GM21576 (cell line): ENCODE results near the gene UHMK1.
"Not testable (repeated sequence)": the region's sequence is repeated elsewhere in the genome, so short reads cannot be mapped to it uniquely, and the experiment has no call there.

ENCODE experiments used
- ATAC-seq: cut with Tn5 transposase; IDR thresholded peaks from one replicate; pipeline ENCODE4 v1.9.1; 2021; ENCODE audit warnings: mild to moderate bottlenecking, moderate library complexity; ENCODE audit not compliant: unreplicated experiment

UHMK1 gene, protein sequence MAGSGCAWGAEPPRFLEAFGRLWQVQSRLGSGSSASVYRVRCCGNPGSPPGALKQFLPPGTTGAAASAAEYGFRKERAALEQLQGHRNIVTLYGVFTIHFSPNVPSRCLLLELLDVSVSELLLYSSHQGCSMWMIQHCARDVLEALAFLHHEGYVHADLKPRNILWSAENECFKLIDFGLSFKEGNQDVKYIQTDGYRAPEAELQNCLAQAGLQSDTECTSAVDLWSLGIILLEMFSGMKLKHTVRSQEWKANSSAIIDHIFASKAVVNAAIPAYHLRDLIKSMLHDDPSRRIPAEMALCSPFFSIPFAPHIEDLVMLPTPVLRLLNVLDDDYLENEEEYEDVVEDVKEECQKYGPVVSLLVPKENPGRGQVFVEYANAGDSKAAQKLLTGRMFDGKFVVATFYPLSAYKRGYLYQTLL

GRCh38 chr1:162497723-162498495, at the start of gene UHMK1:
TSS of gene UHMK1 (plus strand) at chr1:162497818. CDS start at chr1:162498001, 183 bp downstream.
- peak; percentile 95 for ATAC-seq

- not testable (repeated sequence) for ATAC-seq
Measured at GRCh38 chr1:162454361-162454760, 43.3 kb upstream of the UHMK1 start.

DNA sequence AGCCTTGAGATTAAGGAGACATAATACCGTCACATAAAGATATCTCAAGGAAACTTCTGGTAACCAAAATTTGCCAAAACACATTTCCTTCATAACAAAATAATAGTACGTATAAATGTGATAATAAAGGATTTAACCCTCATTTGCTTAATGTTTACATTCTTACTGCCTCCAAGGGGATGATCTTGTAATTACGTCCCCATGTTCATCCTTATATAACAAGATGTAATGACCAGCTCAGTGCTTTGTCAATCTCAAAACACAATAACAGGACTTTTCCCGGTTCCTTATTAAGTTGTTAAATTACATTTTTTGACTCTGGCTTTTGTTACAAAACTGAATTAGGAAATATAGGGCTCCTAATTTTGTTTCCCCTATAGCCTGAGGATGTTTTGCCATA, 41.3 kb upstream of the UHMK1 start:
- ATAC-seq, result no peak

GRCh38 chr1:162458236-162458635, 39.4 kb upstream of the UHMK1 start:
- no peak for ATAC-seq

DNA sequence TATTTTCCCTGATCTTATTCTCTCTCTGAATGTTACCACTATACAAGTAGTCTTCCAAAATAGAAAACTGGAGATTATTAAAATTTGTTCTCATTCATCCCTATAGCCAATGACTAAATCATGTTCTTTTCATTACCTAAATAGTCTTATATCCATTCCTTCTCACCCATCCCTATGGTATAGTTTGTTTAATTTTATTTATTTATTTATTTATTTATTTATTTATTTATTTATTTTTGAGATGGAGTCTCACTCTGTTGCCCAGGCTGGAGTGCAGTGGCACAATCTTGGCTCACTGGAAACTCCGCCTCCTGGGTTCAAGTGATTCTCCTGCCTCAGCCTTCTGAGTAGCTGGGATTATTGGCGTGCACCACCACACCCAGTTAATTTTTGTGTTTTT, 35.2 kb upstream of the UHMK1 start:
- not testable (repeated sequence) for ATAC-seq

GRCh38 chr1:162463021-162463420, 34.6 kb upstream of the UHMK1 start:
- no peak for ATAC-seq

DNA sequence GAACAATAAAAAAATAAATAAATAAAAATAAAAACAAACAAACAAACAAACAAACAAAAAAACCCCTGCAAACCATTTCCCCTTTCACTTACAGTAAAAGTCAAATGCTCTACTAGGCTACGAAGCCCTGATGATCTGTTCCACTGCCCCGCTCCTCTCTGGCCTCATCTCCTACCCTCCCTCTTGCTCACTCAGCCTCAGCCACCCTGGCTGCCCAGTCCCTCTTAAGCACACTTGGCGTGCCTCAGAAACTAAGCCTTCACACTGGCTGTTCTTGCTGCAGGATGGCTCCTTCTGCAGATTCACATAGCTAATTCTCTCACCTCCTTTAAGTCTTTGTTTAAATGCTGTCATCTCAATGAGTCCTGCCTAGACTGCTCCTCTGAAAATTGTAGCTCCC, 30.8 kb upstream of the UHMK1 start:
- ATAC-seq, result no peak

- no peak for ATAC-seq
Measured at GRCh38 chr1:162470216-162470615, 27.4 kb upstream of the UHMK1 start.

DNA sequence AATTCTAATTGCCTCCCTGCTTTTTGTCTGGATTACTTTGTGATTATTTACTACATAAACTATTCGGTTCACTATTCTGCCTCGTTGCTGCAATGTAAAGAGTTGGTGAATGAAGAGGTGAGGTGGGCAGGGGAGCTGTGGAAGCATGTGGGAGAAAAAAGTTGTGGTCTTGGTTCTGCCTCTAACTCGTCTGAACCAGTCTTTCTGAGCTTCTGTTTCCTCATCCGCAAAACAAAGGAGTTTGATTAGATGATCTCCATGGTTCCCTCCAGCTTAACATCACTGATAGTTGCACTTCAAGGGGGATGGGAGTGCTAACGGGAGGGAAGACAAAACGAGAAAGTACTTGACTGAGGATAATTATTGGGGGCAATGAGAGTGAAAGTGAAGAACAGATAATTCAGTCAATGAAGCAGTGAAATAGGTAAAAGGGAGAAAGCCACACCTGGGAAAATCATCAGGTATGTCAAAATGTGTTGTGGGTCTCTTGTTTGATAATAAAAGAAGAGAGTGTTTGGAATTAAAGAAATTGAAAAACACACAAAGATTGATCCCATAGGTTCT, 26.2 kb upstream of the UHMK1 start:
- ATAC-seq, result no peak

- no peak for ATAC-seq
Measured at GRCh38 chr1:162475089-162475488, 22.5 kb upstream of the UHMK1 start.

GRCh38 chr1:162475539-162476185, 22.0 kb upstream of the UHMK1 start:
- ATAC-seq, result no peak

- no peak for ATAC-seq
Measured at GRCh38 chr1:162476620-162477019, 21.0 kb upstream of the UHMK1 start.

DNA sequence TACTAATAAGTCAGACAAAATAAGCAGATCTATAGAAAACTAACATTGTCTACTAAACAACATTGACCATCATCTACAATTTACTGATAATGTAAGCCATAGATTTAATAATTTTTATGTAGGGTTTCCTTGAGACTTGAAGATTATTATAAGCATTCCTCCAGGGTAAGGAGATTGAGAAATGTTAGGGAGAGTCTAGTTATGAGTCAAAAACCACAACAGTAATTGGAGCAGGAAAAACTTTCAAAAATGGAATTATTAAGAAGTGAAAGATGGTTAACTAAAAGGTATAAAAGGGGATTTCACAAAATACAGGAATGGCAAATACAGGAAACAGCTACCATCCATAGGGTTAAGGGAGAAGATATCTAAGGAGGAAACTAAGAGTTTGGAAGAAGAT, 12.4 kb upstream of the UHMK1 start:
- ATAC-seq, result no peak

DNA sequence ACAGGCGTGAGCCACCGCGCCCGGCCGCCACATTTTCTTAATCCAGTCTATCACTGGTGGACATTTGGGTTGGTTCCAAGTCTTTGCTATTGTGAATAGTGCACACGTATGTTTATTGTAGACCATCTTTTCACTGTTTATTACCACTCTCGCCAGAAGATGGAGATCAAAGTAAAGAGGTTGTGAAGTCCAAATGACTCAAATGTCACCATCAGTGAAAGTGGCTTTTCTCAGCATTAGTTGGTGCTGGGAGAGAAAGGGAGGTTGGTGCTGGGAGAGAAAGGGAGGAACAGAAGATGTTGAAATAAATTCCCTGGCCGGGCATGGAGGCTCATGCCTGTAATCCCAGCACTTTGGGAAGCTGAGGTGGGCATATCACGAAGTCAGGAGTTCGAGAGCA, 10.4 kb upstream of the UHMK1 start:
- no peak for ATAC-seq

DNA sequence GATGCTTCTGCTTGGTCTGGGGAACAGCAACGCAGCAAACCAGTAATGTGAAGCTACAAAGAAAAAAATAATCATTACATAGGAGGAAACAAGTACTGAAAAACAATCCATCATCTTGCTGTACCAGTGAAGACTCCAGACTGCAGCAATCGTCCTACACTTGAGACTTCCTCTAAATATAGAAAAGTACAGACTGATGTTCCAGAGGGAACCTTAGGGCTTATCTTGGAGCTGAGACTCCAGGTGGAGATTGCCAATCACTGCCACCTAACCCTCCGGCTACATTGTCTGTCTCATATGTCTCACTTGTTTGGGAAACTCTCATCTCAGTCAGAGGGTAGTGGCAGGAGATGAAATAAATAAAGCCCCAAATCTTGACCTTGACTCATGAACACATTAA, 9.4 kb upstream of the UHMK1 start:
- ATAC-seq, result no peak

DNA sequence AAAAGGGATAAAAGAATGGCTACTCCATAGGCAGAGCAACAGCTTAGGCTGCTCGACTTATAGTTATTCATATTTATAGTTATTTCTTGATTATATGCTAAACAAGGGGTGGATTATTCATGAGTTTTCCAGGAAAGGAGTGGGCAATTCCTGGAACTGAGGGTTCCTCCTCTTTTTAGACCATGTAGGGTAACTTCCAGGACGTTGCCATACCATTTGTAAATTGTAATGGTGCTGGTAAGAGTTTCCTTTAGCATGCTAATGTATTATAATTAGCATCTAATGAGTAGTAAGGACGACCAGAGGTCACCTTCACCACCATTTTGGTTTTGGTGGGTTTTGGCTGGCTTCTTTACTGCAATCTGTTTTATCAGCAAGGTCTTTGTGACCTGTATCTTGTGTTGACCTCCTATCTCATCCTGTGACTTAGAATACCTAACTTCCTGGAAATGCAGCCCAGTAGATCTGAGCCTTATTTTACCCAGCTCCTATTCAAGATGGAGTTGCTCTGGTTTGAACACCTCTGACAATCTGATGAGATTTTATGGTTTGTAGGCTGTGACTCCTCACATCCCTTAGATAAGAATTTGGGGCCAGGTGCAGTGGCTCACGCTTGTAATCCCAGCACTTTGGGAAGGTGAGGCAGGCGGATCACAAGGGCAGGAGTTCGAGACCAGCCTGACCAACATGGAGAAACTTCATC, 1.9 kb upstream of the UHMK1 start:
- not testable (repeated sequence) for ATAC-seq

GRCh38 chr1:162497104-162497722, 405 bp upstream of the UHMK1 start:
- ATAC-seq, result no peak

DNA sequence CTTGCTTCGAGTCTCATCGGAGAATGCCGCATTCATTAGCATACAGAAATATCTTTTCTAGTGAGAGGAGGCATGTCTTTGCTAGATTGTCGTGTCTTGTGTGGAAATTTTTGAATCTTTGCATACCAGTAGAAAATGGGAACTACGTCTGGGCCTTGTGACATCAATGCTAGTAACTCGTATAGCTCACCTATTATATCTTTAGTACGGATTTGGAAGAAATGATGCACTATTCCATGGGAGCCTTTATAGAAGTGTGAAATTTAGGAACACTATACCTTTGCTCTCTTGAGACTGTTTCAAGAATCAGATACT, 835 bp downstream of the UHMK1 start:
- ATAC-seq, result peak; percentile 7

DNA sequence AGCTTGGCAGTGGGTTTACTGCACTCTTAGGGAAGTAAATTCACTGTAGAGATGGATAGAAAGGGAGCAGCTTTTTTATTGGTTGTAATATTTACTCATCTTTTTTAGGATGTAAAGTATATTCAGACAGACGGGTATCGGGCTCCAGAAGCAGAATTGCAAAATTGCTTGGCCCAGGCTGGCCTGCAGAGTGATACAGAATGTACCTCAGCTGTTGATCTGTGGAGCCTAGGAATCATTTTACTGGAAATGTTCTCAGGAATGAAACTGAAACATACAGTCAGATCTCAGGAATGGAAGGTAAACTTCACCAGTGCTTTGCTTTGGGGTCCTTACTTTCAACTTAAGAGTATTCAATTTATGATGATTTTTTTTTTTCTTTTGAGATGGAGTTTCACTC, 3.2 kb downstream of the UHMK1 start:
- no peak for ATAC-seq

DNA sequence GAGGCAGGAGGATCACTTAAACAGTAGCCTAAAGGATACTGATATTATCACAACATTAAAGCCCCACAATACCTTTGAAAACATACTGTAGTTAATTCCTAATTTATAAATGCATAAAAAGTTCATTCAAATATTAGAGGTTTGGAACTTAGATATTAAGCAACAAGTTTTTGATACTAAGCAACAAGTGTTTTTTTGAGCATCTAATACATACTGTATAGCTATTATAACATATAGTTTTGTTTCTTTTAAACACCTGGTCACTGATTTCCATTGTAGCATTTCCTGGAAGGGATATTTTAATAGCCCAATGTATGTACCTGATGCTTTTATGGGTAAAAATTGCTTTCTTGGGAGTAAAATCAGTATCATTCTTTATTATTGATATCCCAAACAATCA, 4.5 kb downstream of the UHMK1 start:
- ATAC-seq, result no peak
